GM18505 (cell line): ENCODE results near the gene PRKAG2.

Source experiments
- ATAC-seq: cut with Tn5 transposase; IDR thresholded peaks from one replicate; pipeline ENCODE4 v1.9.1; 2021; ENCODE audit not compliant: unreplicated experiment
- POLR2A ChIP-seq: IDR thresholded peaks from 4 replicates; pipeline ENCODE4 v1.6.1; 2011; ENCODE audit warnings: borderline replicate concordance; ENCODE audit not compliant: insufficient read depth, insufficient read length; ENCODE audit errors: extremely low read depth

The PRKAG2 gene

GRCh38 chr7:151631570-151631952, 245.4 kb downstream of the PRKAG2 start:
- ATAC-seq = no peak
- no peak for TF ChIP-seq POLR2A

GRCh38 chr7:151630851-151631569, 245.9 kb downstream of the PRKAG2 start:
- ATAC-seq = no peak
- TF ChIP-seq POLR2A = no peak

- TF ChIP-seq POLR2A = no peak
- ATAC-seq = no peak
These were observed 246.6 kb downstream of the PRKAG2 start for GRCh38 chr7:151630358-151630757.

- no peak for ATAC-seq
- no peak for TF ChIP-seq POLR2A
These were observed 247.1 kb downstream of the PRKAG2 start for GRCh38 chr7:151629713-151630272.

- TF ChIP-seq POLR2A = no peak
- no peak for ATAC-seq
These were observed 247.9 kb downstream of the PRKAG2 start for GRCh38 chr7:151628846-151629604.

- TF ChIP-seq POLR2A = no peak
- no peak for ATAC-seq
These were observed 250.3 kb downstream of the PRKAG2 start for GRCh38 chr7:151626422-151627115.

GRCh38 chr7:151625606-151626005, 251.3 kb downstream of the PRKAG2 start:
- no peak for ATAC-seq
- no peak for TF ChIP-seq POLR2A

GRCh38 chr7:151624246-151624928, 252.5 kb downstream of the PRKAG2 start:
- ATAC-seq = no peak
- TF ChIP-seq POLR2A = no peak

GRCh38 chr7:151623766-151624165, 253.1 kb downstream of the PRKAG2 start:
- no peak for TF ChIP-seq POLR2A
- no peak for ATAC-seq

GRCh38 chr7:151621961-151622360, 255.0 kb downstream of the PRKAG2 start:
- no peak for TF ChIP-seq POLR2A
- no peak for ATAC-seq

GRCh38 chr7:151616443-151617213, 260.3 kb downstream of the PRKAG2 start:
- TF ChIP-seq POLR2A = no peak
- ATAC-seq = no peak

GRCh38 chr7:151615784-151616183, 261.1 kb downstream of the PRKAG2 start:
- no peak for ATAC-seq

GRCh38 chr7:151615058-151615457, 261.9 kb downstream of the PRKAG2 start:
- no peak for ATAC-seq
- TF ChIP-seq POLR2A = no peak

More at GRCh38 chr7:151615784-151616183, 261.1 kb downstream of the PRKAG2 start:
- TF ChIP-seq POLR2A = no peak

- ATAC-seq = no peak
- no peak for TF ChIP-seq POLR2A
These were observed 262.9 kb downstream of the PRKAG2 start for GRCh38 chr7:151614019-151614418.
